GM12872 (cell line): ENCODE measurements around the gene HECTD4.

ENCODE experiments used
- CTCF ChIP-seq: IDR thresholded peaks from 3 replicates; pipeline ENCODE4 v1.5.1; 2011; ENCODE audit warnings: low read depth, mild to moderate bottlenecking, low read length, moderate library complexity; ENCODE audit not compliant: insufficient read depth

HECTD4 gene

DNA sequence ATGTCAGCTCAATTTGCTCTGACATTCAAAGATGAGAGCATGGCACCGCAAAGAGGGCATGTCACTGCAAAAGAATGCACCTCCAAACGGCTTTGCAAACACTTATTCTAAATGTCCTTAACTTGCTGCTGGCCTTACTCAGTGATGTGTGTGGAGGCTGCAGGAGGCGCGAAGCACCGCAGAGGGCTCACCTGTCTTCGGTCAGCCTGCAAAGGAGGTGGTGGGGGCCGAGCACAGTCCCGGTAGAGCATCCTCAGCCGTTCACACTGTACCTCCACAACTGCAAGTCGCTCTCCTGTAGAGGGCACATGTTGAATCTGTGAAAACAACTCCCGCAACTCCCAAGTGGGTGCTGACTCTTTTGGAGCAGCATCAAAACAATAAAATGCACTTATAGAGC, 163.0 kb downstream of the HECTD4 start:
- no peak for TF ChIP-seq CTCF

- TF ChIP-seq CTCF, result no peak
Observed at GRCh38 chr12:112218150-112218549, 164.1 kb downstream of the HECTD4 start.

GRCh38 chr12:112217647-112218046, 164.6 kb downstream of the HECTD4 start:
- TF ChIP-seq CTCF, result no peak

GRCh38 chr12:112216223-112216622, 166.0 kb downstream of the HECTD4 start:
- TF ChIP-seq CTCF, result no peak

DNA sequence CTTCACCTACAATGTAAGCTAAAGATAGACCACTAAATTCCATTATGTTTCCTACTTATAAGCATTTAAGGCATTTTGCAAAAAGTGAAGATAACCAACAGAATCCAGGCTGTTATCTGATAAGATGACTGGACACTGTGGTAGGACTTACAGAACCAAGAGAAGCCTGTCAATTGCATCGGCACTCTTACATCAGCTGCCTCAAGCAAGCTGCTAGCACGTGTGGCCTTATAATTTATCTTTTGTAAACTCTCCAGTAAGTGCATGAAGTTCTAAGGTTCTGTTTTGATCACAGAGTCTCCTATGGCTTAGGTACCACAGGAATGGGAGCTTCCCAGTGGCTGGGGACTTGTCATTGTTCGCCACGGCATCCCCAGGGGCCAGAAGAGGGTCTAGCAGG, 168.2 kb downstream of the HECTD4 start:
- TF ChIP-seq CTCF, result no peak

- no peak for TF ChIP-seq CTCF
Observed at GRCh38 chr12:112208301-112208910, 173.8 kb downstream of the HECTD4 start.

DNA sequence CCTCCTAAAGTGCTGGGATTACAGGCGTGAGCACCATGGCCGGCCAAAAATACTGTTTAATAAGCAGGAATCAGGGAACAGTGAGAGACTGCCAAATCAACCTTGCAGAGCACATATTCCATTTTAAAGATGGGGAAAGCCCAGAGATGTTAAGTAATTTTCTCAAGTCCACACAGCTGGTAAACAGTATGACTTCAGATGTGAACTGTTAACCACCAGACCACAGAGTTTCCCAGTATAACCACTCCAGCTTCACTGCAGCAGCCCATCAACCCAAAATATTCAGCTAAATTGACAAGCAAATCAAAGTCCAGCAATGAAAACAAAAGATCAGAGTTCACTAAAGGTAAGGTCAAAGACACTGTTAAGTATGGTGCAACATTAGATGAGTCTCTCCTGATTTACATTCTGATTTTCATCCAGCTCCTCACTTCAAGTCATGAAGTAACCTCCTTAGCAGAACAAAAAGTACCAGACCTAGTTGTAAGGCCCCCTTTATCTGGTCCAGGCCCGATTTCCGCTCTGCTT, 174.8 kb downstream of the HECTD4 start:
- TF ChIP-seq CTCF, result no peak

GRCh38 chr12:112206944-112207343, 175.3 kb downstream of the HECTD4 start:
- TF ChIP-seq CTCF, result no peak
